ENCODE measurements around the gene LRRN4. TPM values are rescaled to one million over a fixed set of nuclear protein-coding genes. Genes with fewer than 3 reads are reported as not detected.

LRRN4 gene
- total RNA-seq (not detected), total RNA-seq (0 reads per million in 2 donors)

DNA sequence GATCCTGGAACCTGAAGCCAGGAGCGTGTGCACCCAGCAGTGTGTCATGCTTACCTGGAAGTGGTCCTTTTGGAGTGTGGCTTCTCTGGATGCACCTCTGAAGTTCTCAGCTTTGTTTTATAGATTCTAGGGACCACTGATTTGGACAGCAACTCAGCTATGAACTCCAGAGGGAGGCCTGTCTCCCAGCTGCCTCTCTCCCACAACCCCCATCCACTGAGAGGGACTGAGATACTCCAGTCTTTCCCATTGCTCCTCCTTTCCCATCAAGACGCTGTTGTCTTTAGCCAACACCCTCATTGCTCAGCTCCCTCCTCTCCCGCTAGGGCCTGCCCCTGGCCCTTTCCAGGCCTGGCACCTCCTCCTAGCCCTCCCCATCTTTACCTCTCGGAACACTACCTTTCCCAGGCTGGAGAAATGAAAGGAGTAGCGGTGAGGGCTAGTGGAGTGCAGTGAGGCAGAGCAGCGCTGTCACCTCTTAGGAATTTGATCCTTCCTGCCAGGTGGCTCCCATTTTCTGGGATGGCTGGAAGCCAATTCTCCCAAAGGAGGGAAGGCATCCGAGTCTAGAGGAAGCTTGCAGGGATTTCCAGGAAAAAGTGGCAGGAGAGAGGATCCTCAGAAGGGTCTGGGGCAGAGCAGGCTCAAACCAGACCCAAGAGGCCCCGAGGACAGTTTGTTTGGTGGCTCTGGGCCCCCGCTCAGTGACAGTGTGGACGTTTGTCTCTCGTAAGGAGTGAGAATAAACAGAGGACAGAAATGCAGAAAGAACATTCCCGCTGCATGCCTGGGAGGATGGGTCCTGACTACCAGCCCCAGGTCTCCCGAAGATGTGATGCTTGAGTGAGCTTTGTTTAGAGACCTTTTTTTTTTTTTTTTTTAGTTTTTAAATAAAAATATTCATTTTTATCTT, at the start of gene LRRN4:
LRRN4 (minus strand) TSS at position 285 of the 913 bp plus-strand sequence. CDS start 1,261 bp downstream, outside the sequence.
- Mint-ChIP-seq H3K27ac (no peak within 1 kb of the TSS), H3K36me3 (ENCODE audit: low read depth) (no peaks in the 10 kb centered on the region), H3K27me3 (peaks cover 68% of the 10 kb centered on the region), H3K4me3 (no peak within 1 kb of the TSS), H3K4me1 (peaks cover 3% of the 10 kb centered on the region)
- DNase-seq: no peak
- no peak for ATAC-seq
- no peaks in the 10 kb centered on the region for H3K9me3 ChIP-seq (ENCODE audit: control insufficient read depth, low read length, poor library complexity, severe bottlenecking)

DNA sequence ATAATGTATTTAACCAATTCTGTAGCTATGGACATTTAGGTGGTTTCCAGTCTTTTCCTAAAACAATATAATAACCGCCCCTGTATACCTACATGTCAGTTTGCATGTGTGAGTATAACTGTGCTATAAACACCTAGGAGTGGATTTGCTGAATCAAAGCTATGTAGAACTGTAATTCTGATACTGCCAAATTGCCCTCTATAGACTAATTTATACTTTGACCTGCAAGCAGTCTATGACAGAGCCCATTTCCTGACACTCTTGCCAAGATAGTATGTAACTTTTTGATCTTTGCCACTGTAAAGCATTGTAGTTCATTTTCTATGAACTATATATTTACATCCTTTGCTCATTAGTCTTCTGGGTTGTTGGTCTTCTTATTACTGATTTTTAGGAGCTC, 49.4 kb upstream of the LRRN4 start:
- no peaks in the 10 kb centered on the region for H3K4me1 Mint-ChIP-seq
- H3K9me3 ChIP-seq (ENCODE audit: control insufficient read depth, low read length, poor library complexity, severe bottlenecking): no peaks in the 10 kb centered on the region
- H3K4me3 Mint-ChIP-seq: no peak overlapping the region
- H3K36me3 Mint-ChIP-seq (ENCODE audit: low read depth): no peaks in the 10 kb centered on the region
- no peak for ATAC-seq
- DNase-seq: no peak
- H3K27ac Mint-ChIP-seq: no peak overlapping the region
- peaks cover 21% of the 10 kb centered on the region for H3K27me3 Mint-ChIP-seq

DNA sequence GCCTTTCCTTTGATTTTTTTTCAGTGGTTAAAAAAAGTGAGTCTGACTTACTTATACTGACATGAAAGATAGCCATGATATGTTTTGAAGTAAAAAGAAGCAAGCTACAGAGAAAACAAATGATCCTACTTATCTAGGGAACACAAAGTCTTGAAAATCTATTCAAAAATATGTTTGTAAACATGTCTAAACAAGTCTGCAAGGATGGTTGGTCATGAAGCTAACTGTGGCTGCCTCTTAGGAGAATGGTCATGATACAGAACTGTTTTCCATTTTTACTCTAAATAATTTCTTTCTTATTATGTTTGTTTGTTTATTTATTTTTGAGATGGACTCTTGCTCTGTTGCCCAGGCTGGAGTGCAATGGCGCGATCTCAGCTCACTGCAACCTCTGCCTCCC, 47.5 kb upstream of the LRRN4 start:
- no peaks in the 10 kb centered on the region for H3K9me3 ChIP-seq (ENCODE audit: control insufficient read depth, low read length, poor library complexity, severe bottlenecking)
- no peak for DNase-seq
- no peaks in the 10 kb centered on the region for H3K4me1 Mint-ChIP-seq
- no peak for ATAC-seq
- H3K27me3 Mint-ChIP-seq: peaks cover 19% of the 10 kb centered on the region
- H3K36me3 Mint-ChIP-seq (ENCODE audit: low read depth): no peaks in the 10 kb centered on the region
- no peak overlapping the region for H3K27ac Mint-ChIP-seq
- H3K4me3 Mint-ChIP-seq: no peak overlapping the region

DNA sequence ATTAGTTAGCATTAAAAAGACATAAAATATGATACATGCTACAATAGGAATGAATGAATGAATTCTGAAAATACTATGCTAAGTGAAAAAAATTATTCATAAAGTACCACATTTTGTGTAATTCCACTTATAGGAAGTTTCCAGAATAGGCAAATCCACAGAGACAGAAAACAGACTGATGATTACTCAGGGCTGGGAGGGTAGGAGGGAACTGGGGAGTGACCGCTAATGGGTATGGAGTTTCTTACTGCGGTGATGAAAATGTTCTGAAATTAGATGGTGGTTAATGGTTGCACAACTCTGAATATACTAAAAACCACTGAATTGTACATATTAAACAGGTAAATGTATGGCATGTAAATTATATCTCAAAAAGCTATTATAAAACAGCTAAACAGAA, 46.4 kb upstream of the LRRN4 start:
- ATAC-seq: no peak
- no peak overlapping the region for H3K4me3 Mint-ChIP-seq
- no peaks in the 10 kb centered on the region for H3K9me3 ChIP-seq (ENCODE audit: control insufficient read depth, low read length, poor library complexity, severe bottlenecking)
- H3K27me3 Mint-ChIP-seq: peaks cover 19% of the 10 kb centered on the region
- H3K27ac Mint-ChIP-seq: no peak overlapping the region
- no peaks in the 10 kb centered on the region for H3K36me3 Mint-ChIP-seq (ENCODE audit: low read depth)
- no peaks in the 10 kb centered on the region for H3K4me1 Mint-ChIP-seq
- no peak for DNase-seq

DNA sequence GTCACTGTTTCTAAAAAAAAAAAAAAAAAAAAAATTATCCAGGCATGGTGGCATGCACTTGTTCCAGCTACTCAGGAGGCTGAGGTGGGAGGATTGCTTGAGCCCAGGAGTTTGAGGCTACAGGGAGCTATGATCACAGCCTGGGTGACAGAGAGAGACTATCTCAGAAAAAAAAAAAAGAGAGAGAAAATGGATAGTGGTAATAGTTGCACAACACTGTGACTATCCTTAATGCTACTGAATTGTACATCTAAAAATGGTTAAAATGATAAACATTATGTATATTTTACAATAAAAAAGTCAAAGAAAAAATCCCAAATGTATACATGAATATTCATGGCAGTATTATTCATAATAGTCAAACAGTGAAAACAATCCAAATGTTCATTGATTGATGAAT, 46.0 kb upstream of the LRRN4 start:
- no peak overlapping the region for H3K4me3 Mint-ChIP-seq
- H3K4me1 Mint-ChIP-seq: no peaks in the 10 kb centered on the region
- H3K36me3 Mint-ChIP-seq (ENCODE audit: low read depth): no peaks in the 10 kb centered on the region
- H3K27me3 Mint-ChIP-seq: peaks cover 18% of the 10 kb centered on the region
- H3K9me3 ChIP-seq (ENCODE audit: control insufficient read depth, low read length, poor library complexity, severe bottlenecking): no peaks in the 10 kb centered on the region
- no peak for DNase-seq
- no peak overlapping the region for H3K27ac Mint-ChIP-seq
- ATAC-seq: no peak

DNA sequence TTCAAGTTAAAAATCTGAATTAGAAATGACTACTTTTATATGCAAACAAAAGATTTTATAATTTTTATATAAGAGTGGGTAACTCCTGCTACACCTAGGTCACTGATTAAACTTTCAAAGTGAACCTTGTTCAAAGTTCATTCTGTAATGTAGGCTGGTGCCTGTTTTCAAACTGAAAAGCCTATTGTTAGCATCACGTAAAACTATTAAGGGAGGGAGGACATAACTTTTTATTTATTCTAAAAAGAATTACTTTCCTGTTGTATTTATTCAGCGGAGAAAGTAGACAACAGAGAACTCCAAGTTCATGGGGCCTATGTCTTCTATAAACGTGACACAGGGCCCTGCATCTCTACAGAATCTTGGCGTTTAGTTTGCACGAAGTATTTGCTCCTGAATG, 41.5 kb upstream of the LRRN4 start:
- DNase-seq: no peak
- peaks cover 30% of the 10 kb centered on the region for H3K27me3 Mint-ChIP-seq
- H3K27ac Mint-ChIP-seq: no peak overlapping the region
- no peak overlapping the region for H3K4me3 Mint-ChIP-seq
- no peaks in the 10 kb centered on the region for H3K36me3 Mint-ChIP-seq (ENCODE audit: low read depth)
- no peaks in the 10 kb centered on the region for H3K4me1 Mint-ChIP-seq
- ATAC-seq: no peak
- H3K9me3 ChIP-seq (ENCODE audit: control insufficient read depth, low read length, poor library complexity, severe bottlenecking): no peaks in the 10 kb centered on the region

DNA sequence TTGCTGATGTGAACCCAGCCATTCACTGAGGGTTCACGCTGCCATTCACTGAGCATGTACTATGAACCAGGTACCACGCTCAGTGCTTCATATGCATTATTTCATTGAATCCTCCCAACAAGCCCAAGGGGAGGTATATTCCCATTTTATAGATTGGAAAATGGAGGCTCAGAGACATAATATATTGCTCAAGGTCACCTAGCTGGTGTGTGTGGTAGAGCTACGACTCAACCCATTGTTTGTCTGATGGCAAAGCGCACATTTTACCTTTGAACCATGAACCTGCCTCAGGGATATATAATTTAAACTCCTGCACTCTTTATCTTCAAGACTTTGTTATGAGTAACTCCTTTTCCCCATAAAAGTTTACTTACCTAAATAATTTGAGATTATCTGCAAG, 40.7 kb upstream of the LRRN4 start:
- Mint-ChIP-seq H3K36me3 (ENCODE audit: low read depth) (no peaks in the 10 kb centered on the region), H3K4me1 (peaks cover 3% of the 10 kb centered on the region), H3K4me3 (no peak overlapping the region), H3K27ac (no peak overlapping the region), H3K27me3 (peaks cover 38% of the 10 kb centered on the region)
- DNase-seq: no peak
- no peak for ATAC-seq
- no peaks in the 10 kb centered on the region for H3K9me3 ChIP-seq (ENCODE audit: control insufficient read depth, low read length, poor library complexity, severe bottlenecking)

DNA sequence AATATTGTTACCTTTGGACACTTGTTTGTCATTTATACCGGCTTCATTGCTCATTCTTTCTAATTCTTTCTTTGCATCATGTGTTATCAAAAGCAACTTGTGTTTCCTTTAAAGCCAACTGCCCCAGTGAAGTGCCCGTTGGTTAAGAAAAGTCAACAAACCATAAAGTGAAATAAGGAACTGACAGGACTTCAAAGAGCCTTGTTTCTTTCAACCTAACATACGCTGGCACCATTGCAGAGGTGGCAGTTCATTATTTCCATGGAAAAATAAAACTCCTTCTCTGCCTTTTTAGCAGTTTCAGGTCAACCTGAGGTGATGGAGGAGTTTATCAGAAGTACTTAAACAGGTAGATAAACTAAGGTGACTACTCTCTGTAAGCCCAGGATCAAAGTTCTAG, 40.2 kb upstream of the LRRN4 start:
- Mint-ChIP-seq H3K4me1 (peaks cover 3% of the 10 kb centered on the region), H3K4me3 (no peak overlapping the region), H3K27ac (no peak overlapping the region), H3K27me3 (peaks cover 43% of the 10 kb centered on the region), H3K36me3 (ENCODE audit: low read depth) (no peaks in the 10 kb centered on the region)
- no peaks in the 10 kb centered on the region for H3K9me3 ChIP-seq (ENCODE audit: control insufficient read depth, low read length, poor library complexity, severe bottlenecking)
- ATAC-seq (no peak), DNase-seq (no peak)

DNA sequence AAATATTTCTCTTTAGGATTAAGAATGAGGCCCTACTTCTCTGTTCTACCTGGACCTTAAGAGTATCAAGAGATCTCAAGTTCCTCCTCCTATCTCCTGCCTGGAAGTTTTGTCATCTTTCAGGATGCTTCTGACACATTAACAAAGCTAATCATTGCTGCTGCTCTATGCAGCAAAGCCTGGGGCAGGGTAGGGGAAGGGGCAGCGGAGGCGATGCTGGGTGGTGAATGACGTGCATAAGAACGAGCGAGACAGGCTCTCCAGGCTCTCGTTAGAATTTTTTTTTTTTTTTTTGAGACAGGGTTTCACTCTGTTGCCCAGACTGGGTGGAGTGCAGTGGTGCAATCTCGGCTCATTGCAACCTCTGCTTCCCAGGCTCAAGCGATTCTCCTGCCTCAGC, 37.8 kb upstream of the LRRN4 start:
- Mint-ChIP-seq H3K4me1 (peaks cover 3% of the 10 kb centered on the region), H3K4me3 (no peak overlapping the region), H3K36me3 (ENCODE audit: low read depth) (no peaks in the 10 kb centered on the region), H3K27ac (no peak overlapping the region), H3K27me3 (peaks cover 53% of the 10 kb centered on the region)
- no peak for ATAC-seq
- no peak for DNase-seq
- H3K9me3 ChIP-seq (ENCODE audit: control insufficient read depth, low read length, poor library complexity, severe bottlenecking): no peaks in the 10 kb centered on the region

DNA sequence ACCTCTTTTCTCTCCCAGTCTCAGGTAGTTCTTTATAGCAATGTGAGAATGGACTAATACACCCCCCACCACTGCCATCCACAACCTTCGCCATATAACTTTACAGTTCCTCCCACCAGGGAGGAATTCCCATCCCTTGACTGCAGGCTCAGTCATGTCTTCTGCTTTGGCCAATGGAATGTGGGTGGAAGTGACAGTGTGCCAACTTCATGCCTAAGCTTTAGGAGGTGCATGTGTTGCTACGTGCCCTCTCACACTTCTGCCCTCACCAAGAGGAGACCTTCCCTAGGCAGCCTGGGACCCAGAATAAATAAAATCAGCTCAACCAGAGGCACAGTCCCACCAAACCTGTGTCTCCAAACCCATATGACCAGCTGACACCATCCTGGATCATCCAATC, 33.0 kb upstream of the LRRN4 start:
- ATAC-seq: no peak
- Mint-ChIP-seq H3K4me3 (no peak overlapping the region), H3K27ac (no peak overlapping the region), H3K4me1 (peaks cover 3% of the 10 kb centered on the region), H3K27me3 (peaks cover 39% of the 10 kb centered on the region), H3K36me3 (ENCODE audit: low read depth) (no peaks in the 10 kb centered on the region)
- DNase-seq: no peak
- H3K9me3 ChIP-seq (ENCODE audit: control insufficient read depth, low read length, poor library complexity, severe bottlenecking): no peaks in the 10 kb centered on the region

DNA sequence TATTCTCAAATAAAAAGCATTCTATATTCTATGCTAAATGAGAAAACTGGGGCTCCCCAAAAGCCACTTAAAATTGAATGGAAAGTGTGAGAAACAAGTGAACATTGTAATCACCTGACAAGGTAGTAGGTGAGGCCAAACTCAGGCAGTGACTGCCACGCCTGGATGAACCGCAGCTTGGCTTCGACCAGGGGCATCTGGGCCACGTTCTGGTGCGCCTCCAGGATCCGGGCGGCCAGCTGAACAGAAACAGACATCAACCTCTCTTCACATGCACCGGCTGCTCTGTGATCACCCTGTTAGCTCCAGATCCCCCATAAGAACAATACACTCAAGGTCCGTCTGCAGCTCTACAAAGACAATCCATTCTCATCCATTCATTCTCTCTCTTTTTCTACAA, 30.1 kb upstream of the LRRN4 start:
- peaks cover 43% of the 10 kb centered on the region for H3K27me3 Mint-ChIP-seq
- no peaks in the 10 kb centered on the region for H3K4me1 Mint-ChIP-seq
- H3K9me3 ChIP-seq (ENCODE audit: control insufficient read depth, low read length, poor library complexity, severe bottlenecking): no peaks in the 10 kb centered on the region
- DNase-seq: no peak
- H3K36me3 Mint-ChIP-seq (ENCODE audit: low read depth): no peaks in the 10 kb centered on the region
- H3K4me3 Mint-ChIP-seq: no peak overlapping the region
- no peak for ATAC-seq
- no peak overlapping the region for H3K27ac Mint-ChIP-seq

DNA sequence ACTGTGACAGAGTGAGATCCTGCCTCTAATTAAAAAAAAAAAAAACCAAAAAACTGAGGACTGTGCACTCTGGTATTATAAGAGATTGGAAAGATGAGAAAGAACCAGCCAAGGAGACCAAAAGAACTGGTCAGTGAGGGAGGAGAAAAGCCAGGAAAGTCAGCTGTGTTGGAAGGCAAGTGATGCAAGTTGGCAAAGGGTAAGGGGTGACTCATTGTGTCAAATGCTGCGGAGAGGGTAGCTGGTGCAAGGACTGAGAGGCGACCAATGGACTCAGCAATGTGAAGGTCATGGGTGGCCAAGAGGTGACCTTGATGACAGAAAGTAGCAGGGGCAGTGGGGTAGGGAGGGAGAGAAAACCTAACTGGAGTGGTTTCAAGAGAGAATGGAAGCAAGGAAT, 27.4 kb upstream of the LRRN4 start:
- Mint-ChIP-seq H3K4me3 (no peak overlapping the region), H3K27ac (peak overlapping the region; percentile 51), H3K36me3 (ENCODE audit: low read depth) (no peaks in the 10 kb centered on the region), H3K4me1 (no peaks in the 10 kb centered on the region), H3K27me3 (peaks cover 34% of the 10 kb centered on the region)
- no peak for DNase-seq
- H3K9me3 ChIP-seq (ENCODE audit: control insufficient read depth, low read length, poor library complexity, severe bottlenecking): no peaks in the 10 kb centered on the region
- ATAC-seq: no peak

DNA sequence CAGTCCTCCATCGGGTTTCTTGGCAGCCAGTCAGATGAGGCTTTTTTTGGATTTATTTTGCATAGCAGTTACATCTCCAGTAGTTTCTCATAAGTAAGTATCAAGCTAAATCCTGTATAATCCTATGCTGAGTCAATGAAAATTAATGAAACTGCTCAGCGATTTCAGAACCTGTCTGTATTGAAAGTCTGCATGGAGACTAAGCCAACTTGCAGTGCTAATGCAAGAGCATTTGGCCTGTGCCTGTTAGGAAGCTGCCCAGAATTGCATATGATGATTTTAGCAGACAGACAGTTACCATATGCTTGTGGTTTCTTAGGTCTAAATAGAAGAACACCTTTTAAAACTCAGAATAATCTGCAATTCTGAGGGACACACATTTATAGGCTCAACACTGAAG, 25.2 kb upstream of the LRRN4 start:
- Mint-ChIP-seq H3K4me1 (peaks cover 3% of the 10 kb centered on the region), H3K4me3 (no peak overlapping the region), H3K27ac (no peak overlapping the region), H3K27me3 (peaks cover 39% of the 10 kb centered on the region), H3K36me3 (ENCODE audit: low read depth) (peaks cover 2% of the 10 kb centered on the region)
- no peak for ATAC-seq
- no peaks in the 10 kb centered on the region for H3K9me3 ChIP-seq (ENCODE audit: control insufficient read depth, low read length, poor library complexity, severe bottlenecking)
- DNase-seq: no peak

All from T-helper 17 cell (primary cell).